NT2/D1 (cell line): ENCODE results near the gene SIGLEC12.
"Not testable (repeated sequence)": the region's sequence is repeated elsewhere in the genome, so short reads cannot be mapped to it uniquely, and the experiment has no call there.

ENCODE experiments used
- YY1 ChIP-seq: IDR thresholded peaks from 2 replicates; pipeline ENCODE4 v1.6.1; 2011; ENCODE audit not compliant: insufficient read length, insufficient read depth
- ZNF274 ChIP-seq: IDR thresholded peaks from 2 replicates; pipeline ENCODE4 v1.6.1; 2011; ENCODE audit warnings: mild to moderate bottlenecking, low read depth, low read length

GRCh38 chr19:51500931-51501330 is 669 bp downstream of the SIGLEC12 start:
- TF ChIP-seq ZNF274, YY1: not testable (repeated sequence)
